ENCODE measurements around the gene ZNF10. TPM values are rescaled to one million over a fixed set of nuclear protein-coding genes. Genes with fewer than 3 reads are reported as not detected.
A peak's percentile ranks its signal among the peaks of the same experiment; 100 is the strongest.

Gene ZNF10
- 10 to 100 TPM in 1 of 3 donors, 1 to 10 TPM in 2; 5.4 to 13.8 (median 6.1) TPM for total RNA-seq
- long read RNA-seq, donor 1, partial matches to known transcripts = 1 of 7 reads
- long read RNA-seq, donor 1, other reads (novel, unspliced or antisense) = 5 of 7 reads
- long read RNA-seq, donor 2, partial matches to known transcripts = 0 of 2 reads
- long read RNA-seq, donor 2, other reads (novel, unspliced or antisense) = 2 of 2 reads

- DNase-seq = peak; percentile 97 to 99 (median 98)
- no peaks in the 10 kb centered on the region for H3K36me3 ChIP-seq (ENCODE audit: low read depth)
- H3K9me3 ChIP-seq = peaks cover 74% of the 10 kb centered on the region
- no peak for TF ChIP-seq CTCF (IDR thresholded peaks at IDR 0.05)
- peak within 1 kb of the TSS; percentile 45 for H3K4me3 ChIP-seq
- ATAC-seq = peak; percentile 99
- peaks cover 6% of the 10 kb centered on the region for H3K4me1 ChIP-seq (ENCODE audit: low read depth)
- intact Hi-C loops (cut with DNase I, micrococcal nuclease) = loop anchor here in 1 of 2 donors (2.0 kb wide), 1 partner anchor 49 kb away; the partner anchor contains the start of gene ZNF140
These were observed at the start of gene ZNF10, which contains the start of gene ZNF891 for GRCh38 chr12:133130038-133130807. Gene ZNF10 (plus strand): TSS chr12:133130627. CDS start chr12:133144493, 13,866 bp downstream. Gene ZNF891 (minus strand): TSS chr12:133130274. CDS start chr12:133121918, 8,356 bp downstream.

- TF ChIP-seq CTCF (IDR thresholded peaks at IDR 0.05) = no peak
- peak in 2 of 3 donors; percentile 29 to 35 for DNase-seq
- ATAC-seq = no peak
- Histone ChIP-seq H3K4me1 (ENCODE audit: low read depth) (no peaks in the 10 kb centered on the region), H3K36me3 (ENCODE audit: low read depth) (peaks cover 27% of the 10 kb centered on the region), H3K9me3 (peaks cover 81% of the 10 kb centered on the region), H3K4me3 (peak overlapping the region; percentile 59)
- intact Hi-C loops (cut with DNase I, micrococcal nuclease) = loop anchor here in 1 of 2 donors (2.0 kb wide), 1 partner anchor 50 kb away; the partner anchor contains the start of genes ZNF10 and ZNF891
These were observed 49.2 kb upstream of the ZNF10 start for GRCh38 chr12:133081159-133081780.

DNA sequence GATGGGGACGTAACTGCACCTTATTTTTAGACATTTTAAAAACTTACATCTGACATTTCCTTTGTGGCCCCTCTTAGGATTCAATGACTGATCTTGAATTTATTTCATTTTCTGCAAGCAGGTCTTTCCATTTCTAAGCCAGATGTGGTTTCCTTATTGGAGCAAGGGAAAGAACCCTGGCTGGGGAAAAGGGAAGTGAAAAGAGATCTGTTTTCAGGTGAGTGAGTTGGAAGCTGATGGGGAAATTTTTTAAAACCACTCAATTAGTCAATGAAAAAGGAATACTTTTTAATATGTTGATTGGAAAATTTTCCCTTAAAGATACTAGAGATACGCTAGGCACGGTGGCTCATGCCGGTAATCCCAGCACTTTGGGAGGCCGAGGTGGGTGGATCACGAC lies 47.1 kb upstream of the ZNF10 start:
- no peak for TF ChIP-seq CTCF (IDR thresholded peaks at IDR 0.05)
- no peak for ATAC-seq
- intact Hi-C loops (cut with DNase I, micrococcal nuclease) = no loop called here
- H3K36me3 ChIP-seq (ENCODE audit: low read depth) = peaks cover 30% of the 10 kb centered on the region
- no peak overlapping the region for H3K4me3 ChIP-seq
- H3K9me3 ChIP-seq = peaks cover 81% of the 10 kb centered on the region
- DNase-seq = no peak
- H3K4me1 ChIP-seq (ENCODE audit: low read depth) = no peaks in the 10 kb centered on the region

DNA sequence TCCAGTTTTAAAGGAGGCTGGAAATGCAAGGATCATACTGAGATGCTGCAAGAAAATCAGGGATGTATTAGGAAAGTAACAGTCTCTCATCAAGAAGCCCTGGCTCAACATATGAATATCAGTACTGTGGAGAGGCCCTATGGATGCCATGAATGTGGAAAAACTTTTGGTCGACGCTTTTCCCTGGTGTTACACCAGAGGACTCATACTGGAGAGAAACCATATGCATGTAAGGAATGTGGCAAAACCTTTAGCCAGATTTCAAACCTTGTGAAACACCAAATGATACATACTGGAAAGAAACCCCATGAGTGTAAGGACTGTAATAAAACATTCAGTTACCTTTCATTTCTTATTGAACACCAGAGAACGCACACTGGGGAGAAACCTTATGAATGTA lies 24.8 kb upstream of the ZNF10 start:
- H3K36me3 ChIP-seq (ENCODE audit: low read depth) = peaks cover 11% of the 10 kb centered on the region
- DNase-seq = no peak
- intact Hi-C loops (cut with DNase I, micrococcal nuclease) = no loop called here

More for the DNA sequence above, 24.8 kb upstream of the ZNF10 start:
- no peak for TF ChIP-seq CTCF (IDR thresholded peaks at IDR 0.05)
- H3K4me3 ChIP-seq = no peak overlapping the region
- no peaks in the 10 kb centered on the region for H3K4me1 ChIP-seq (ENCODE audit: low read depth)
- peaks cover 100% of the 10 kb centered on the region for H3K9me3 ChIP-seq
- no peak for ATAC-seq

All from mucosa of descending colon (tissue), 3 donors.